ENCODE data around the gene CD200.

Gene CD200

GRCh38 chr3:112407214-112407887 lies 74.4 kb downstream of the CD200 start:
- no peak for DNase-seq (ENCODE audit: low read depth)
- H3K4me3 ChIP-seq (ENCODE audit: control insufficient read depth, low read depth, low read length), result no peak overlapping the region
- no peak for TF ChIP-seq CTCF (conservative IDR thresholded peaks at IDR 0.05; ENCODE audit: control insufficient read depth, insufficient read depth, low read depth, low read length)

- no peak for DNase-seq (ENCODE audit: low read depth)
- H3K4me3 ChIP-seq (ENCODE audit: control insufficient read depth, low read depth, low read length), result no peak overlapping the region
- TF ChIP-seq CTCF (conservative IDR thresholded peaks at IDR 0.05; ENCODE audit: control insufficient read depth, insufficient read depth, low read depth, low read length), result no peak
Measured at GRCh38 chr3:112407888-112408702, 75.1 kb downstream of the CD200 start.

- DNase-seq (ENCODE audit: low read depth), result no peak
- no peak for TF ChIP-seq CTCF (conservative IDR thresholded peaks at IDR 0.05; ENCODE audit: control insufficient read depth, insufficient read depth, low read depth, low read length)
- H3K4me3 ChIP-seq (ENCODE audit: control insufficient read depth, low read depth, low read length), result no peak overlapping the region
Measured at GRCh38 chr3:112409041-112409440, 76.1 kb downstream of the CD200 start.

- TF ChIP-seq CTCF (conservative IDR thresholded peaks at IDR 0.05; ENCODE audit: control insufficient read depth, insufficient read depth, low read depth, low read length), result no peak
- no peak for DNase-seq (ENCODE audit: low read depth)
- no peak overlapping the region for H3K4me3 ChIP-seq (ENCODE audit: control insufficient read depth, low read depth, low read length)
Measured at GRCh38 chr3:112411425-112411824, 78.5 kb downstream of the CD200 start.

All from fibroblast of mammary gland (primary cell).